Activated T-cell treated with anti-CD3 and anti-CD28 coated beads for 4 hours (primary cell): ENCODE data around the gene ZFHX3.
"Not testable (repeated sequence)": the region's sequence is repeated elsewhere in the genome, so short reads cannot be mapped to it uniquely, and the experiment has no call there.

Source experiments
- DNase-seq: peaks from one replicate; pipeline ENCODE4 v3.0.0-alpha.2; 2020

Gene ZFHX3, protein sequence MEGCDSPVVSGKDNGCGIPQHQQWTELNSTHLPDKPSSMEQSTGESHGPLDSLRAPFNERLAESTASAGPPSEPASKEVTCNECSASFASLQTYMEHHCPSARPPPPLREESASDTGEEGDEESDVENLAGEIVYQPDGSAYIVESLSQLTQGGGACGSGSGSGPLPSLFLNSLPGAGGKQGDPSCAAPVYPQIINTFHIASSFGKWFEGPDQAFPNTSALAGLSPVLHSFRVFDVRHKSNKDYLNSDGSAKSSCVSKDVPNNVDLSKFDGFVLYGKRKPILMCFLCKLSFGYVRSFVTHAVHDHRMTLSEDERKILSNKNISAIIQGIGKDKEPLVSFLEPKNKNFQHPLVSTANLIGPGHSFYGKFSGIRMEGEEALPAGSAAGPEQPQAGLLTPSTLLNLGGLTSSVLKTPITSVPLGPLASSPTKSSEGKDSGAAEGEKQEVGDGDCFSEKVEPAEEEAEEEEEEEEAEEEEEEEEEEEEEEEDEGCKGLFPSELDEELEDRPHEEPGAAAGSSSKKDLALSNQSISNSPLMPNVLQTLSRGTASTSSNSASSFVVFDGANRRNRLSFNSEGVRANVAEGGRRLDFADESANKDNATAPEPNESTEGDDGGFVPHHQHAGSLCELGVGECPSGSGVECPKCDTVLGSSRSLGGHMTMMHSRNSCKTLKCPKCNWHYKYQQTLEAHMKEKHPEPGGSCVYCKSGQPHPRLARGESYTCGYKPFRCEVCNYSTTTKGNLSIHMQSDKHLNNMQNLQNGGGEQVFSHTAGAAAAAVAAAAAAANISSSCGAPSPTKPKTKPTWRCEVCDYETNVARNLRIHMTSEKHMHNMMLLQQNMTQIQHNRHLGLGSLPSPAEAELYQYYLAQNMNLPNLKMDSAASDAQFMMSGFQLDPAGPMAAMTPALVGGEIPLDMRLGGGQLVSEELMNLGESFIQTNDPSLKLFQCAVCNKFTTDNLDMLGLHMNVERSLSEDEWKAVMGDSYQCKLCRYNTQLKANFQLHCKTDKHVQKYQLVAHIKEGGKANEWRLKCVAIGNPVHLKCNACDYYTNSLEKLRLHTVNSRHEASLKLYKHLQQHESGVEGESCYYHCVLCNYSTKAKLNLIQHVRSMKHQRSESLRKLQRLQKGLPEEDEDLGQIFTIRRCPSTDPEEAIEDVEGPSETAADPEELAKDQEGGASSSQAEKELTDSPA (N-terminal part only)

DNA sequence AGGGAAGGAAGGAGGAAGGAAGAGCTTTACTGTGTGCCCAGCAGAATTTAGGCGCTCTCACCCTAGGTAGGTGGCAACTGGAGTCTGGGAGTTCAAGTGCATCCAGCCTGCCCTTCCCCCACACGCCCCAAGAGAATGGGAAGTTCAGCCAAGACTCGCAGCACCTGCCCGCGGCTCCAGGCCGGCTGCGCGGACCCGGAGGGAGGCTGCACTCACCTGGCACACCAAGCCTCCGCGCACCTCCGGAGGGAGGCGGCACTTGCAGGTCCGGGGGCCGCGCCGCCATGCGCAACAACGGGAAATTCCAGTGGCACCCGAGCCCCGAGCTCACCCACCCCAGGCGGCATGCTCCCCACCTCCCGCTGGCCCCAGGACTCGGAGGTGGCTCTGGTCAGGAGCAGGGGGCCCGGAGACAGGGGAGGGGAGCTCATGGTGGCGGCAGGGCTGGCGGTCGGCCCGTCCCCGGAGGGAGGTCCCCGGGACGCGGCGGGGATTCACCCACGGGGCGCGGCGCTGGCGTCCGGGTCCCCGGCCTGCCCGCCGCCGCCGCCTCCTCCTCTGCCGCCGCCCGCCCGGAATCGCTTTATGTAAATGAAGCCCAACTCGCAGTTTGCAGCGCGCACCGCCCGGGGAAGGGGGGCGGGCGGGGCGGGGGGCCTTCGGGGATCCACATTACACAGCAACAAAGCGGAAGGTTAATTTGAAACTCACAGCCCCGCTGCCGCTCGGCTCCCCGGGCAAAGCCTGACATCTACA is at the start of gene ZFHX3:
TSS of gene ZFHX3 (minus strand) at position 593 of the 756 bp plus-strand sequence. CDS start 87,983 bp downstream, outside the sequence.
- DNase-seq, result peak; percentile 3

DNA sequence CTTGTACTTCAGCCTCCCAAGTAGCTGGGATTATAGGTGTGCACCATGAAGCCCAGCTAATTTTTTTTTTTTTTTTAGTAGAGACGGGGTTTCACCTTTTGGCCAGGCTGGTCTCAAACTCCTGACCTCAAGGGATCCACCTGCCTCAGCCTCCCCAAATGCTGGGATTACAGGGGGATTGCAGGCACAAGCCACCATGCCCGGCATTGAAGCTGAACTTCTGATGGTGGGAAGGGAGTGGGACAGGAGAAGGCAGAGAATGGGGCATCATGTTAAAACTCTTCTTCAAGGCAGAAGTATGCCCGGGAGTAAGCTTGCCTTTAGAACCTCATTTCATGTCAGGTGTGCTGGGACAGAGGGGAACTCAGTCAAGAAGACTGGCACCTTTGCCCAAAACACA is 48.6 kb upstream of the ZFHX3 start:
- no peak for DNase-seq

DNA sequence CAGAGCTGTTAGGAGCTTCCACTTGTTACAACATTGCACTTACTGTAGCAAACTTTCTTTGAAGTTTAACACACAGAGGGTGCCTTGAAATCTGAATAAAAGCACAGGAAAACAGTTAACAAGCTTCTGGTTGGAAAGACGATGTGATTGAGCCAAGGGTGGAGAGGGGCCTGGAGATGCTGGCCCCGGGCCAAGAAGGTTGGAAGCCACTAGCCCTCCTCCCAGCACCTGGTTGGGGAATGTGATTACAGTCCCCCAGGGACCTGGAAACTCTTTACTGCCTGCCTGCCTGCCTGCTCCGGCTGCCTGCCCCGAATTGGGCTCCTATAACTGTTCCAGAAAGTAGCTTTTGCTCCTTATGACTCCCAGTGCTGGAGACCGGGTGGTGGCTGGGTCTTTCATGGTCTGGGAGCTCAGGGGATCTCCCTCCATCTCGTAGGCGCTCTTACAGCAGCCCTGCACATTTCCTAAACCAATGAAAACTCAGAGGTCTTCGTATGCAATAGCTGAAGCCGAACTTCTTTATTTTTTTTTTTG is 48.0 kb upstream of the ZFHX3 start:
- no peak for DNase-seq

DNA sequence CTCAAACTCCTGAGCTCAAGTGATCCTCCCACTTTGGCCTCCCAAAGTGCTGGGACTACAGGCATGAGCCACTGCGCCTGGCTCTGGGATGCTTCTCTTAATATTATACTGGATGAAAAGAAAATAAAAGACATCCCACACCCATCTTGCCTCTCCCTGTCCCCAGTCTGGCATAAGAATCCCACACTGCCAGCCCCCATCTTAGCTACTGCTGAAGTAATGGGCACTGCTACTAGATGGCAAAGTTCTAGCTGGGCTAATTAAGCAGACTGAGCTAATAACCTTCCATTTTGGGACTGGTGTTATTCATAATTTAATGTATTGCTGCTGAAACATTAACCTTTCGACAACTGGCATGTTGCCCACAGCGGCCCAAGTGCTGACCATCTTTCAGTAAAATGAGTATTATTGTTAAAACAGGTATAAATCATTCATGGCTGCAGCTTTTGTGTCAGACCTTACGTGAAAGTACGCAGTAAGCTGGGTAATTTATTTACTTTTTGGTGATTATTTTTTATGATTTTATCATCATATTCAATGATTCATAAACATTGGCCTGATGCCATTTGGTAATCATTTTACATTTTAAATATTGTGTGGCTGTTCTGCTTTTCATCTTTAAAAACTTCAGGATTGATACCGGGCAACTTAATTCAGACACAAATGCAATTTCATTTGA is 47.4 kb upstream of the ZFHX3 start:
- no peak for DNase-seq

DNA sequence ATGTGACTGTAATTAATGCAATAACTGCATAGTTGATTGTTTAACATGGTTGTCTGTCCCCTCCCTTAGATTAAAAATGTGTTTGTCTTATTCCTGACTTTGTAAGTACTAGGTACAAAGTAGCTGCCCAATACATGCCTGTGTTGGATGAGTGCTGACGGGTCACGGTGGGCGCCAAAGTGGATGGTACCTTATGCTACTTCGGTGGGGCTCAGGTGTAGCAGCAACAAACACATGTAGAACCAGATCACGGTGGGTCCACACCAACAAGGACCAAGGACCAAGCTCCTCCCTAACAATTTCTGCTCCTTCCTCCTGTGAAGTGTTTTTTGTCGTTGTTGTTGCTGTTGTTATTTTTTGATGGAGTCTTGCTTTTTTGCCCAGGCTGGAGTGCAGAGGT is 46.4 kb upstream of the ZFHX3 start:
- DNase-seq, result no peak

DNA sequence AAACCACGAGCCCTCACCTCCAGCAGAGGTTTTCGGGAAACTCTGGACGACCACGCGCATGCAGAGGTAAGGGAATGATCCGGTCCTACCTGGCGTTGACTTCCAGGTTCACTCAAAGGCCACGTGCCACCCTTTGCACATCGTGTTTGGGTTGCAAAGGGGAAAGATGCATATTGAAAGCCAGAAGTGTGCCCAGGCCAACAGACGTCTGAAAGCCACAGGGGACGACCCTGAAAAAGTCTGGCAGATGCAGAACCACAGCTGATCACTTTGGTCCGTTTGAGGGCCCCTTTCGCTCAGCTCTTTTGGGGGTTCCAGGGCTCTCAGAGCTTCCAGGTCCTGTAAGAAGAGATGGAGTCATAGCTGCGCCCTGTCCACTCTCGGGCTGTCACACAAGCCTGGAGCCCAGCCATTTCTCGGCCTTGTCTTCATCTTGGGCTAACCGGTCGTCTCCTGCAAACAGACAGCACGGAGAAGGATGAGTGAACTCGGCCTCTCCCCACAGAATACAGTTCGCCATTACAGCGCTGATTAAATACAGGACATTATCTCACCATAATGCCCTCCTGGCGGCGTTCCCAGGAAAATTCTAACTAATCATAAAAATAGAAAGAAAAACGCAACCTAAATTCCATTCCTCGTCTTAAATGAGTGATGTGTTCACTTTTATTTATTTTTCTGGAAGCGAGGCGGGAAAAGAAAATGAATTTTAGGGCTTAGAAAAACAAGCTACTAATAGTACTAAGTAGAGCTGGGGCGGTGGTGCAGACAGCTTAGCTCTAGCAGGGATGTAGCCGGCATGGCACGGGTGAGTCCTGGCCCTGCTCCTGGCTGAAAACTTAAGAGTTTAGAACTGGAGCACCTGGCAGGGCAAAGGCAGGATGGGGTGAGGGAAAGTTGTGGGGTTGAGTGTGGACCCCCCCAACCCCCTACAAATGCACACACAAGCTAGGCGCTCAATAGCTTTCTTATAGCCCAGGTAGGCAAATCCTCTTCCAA is 45.5 kb upstream of the ZFHX3 start:
- no peak for DNase-seq

DNA sequence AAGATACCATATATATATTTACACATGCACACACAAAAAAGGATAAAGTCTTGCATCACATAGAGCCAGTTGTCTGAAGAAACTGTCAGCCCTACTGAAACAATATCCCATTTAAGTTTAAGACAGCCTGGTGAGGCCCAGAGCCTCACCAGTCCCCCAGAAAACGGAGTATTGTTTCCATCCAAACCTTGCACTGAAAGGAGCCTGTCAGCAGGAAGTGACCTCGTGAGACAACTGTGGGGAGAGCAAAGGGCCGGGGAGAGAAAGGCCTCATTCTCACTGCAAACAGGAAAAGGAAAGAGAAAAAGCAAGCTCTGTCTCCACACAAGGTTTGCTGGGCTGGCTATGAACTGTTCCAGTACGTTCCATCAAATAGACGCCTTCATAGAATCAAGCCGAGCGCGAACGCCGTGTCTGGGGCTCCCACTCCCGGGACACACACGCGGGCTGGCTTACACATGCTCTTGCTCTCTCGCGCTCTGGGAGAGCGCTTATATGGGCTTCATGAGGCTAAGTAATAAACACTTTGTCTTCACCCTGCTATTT is 44.4 kb upstream of the ZFHX3 start:
- DNase-seq, result no peak

DNA sequence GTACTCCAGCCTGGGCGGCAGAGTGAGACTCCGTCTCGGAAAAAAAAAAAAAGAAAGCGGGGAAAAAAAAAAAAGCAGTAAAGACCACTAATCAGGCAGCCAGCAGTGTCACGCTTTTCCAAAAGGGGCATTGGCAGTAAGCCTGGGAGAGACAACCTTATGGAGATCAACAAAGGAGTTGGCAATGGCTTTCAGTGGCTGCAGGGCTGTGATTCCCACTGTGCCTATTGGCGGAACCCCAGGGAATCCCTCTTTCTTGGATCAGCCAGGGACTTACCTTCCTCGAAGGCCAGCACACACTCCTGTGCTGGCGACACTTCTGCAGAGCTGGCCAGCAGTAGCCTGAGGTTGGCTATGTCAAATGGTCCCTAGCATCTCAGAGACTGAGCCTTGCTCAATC is 43.2 kb upstream of the ZFHX3 start:
- no peak for DNase-seq

DNA sequence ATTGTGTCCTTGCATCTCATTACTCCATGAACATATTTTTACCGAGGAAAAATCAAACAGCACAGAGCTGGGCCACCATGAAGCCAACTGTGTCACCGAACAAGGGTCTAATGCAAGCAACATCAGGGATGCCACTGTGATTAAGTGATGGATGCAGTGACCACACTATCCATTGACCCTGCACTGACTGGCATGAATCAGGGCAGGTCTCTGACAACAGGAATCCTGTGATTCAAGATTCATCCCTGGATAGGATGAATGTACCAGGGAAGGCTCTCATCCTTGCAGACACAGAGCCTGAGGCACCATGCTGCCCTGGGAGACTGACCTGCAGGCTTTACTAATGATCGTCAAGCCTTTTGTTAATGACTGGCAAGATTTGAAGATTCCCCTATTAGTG is 41.5 kb upstream of the ZFHX3 start:
- no peak for DNase-seq

DNA sequence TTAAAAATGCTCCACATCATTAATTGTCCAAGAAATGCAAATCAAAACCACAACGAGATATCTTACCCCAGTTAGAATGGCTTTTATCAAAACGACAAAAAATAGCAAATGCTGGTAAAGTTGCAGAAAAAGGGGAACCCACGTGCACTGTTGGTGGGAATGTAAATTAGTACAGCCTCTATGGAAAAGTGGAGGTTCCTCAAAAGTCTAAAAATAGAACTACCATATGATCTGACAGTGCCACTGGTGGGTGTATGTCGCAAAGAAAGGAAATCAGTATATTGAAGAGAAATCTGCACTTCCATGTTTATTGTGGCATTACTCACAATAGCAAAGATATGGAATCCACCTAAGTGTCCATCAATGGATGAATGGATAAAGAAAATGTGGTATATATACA is 38.2 kb upstream of the ZFHX3 start:
- no peak for DNase-seq

DNA sequence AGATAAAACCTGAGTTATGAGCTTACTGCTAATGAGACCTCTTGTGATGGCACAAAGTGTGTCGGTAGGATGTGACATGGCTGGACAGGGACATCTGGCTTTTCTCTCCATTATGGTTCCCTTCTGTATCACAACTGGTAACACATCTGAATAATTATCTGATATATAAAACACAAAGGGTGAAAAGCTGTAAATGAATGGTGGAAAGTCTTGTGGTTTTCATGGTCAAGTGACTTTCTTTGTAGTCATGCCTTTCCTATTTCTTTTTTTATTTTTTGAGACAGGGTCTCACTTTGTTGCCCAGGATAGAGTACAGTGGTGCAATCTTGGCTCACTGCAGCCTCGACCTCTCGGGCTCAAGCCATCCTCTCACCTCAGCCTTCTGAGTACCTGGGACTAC is 35.3 kb upstream of the ZFHX3 start:
- no peak for DNase-seq

DNA sequence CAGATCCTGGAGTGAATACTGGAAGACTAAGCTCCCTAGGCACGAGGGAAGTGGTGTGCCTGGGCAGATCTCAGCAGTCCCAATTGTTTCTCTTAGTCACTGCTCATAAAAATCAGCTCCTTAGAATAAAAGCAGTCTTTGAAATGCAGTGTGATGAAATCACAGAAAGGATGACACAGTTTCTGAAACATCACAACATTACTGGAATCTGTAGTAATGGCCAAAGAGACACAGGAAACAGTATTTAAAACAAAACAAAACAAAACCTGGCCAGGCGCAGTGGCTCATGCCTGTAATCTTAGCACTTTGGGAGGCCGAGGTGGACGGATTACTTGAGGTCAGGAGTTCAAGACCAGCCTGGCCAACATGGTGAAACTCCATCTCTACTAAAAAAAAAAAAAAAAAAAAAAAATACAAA is 34.7 kb upstream of the ZFHX3 start:
- not testable (repeated sequence) for DNase-seq

DNA sequence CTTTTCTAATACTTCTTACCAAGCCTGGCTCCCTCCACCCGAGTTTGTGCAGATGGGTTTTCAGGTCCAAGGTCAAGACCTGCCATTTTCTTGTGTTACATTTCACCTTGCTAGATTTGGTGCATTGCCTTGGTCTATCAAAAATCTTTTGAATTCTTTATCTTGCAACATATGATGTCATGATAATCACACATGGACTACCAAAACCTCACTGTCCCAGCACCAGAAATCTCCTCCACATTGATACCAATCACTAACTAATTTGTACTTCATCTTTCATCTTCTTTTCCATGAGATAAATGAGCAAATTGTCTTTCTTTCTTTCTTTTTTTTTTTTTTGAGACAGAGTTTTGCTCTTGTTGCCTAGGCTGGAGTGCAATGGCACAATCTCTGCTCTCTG is 33.0 kb upstream of the ZFHX3 start:
- no peak for DNase-seq

DNA sequence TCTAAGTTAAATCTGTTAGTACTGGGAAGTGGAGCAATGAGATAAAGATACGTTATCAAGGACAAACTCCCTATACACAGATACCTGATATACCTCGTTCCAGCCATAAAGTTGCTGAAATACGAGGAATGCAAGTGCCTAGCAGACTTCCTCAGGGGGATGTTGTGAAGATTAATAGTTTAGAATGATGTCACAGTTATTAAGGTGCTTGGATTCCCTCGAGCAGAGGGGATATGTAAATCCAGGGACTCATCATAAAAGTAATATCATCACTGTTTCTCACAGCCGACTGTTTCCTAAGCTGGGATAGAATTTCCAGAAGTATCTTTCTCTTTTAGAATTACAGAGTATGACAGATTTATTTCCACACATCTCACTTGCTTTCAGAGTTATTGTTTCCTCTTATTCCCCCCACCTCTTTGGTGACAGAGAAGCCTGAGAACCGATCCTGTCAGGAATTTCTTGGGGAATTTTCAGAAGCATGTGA is 28.4 kb upstream of the ZFHX3 start:
- no peak for DNase-seq

DNA sequence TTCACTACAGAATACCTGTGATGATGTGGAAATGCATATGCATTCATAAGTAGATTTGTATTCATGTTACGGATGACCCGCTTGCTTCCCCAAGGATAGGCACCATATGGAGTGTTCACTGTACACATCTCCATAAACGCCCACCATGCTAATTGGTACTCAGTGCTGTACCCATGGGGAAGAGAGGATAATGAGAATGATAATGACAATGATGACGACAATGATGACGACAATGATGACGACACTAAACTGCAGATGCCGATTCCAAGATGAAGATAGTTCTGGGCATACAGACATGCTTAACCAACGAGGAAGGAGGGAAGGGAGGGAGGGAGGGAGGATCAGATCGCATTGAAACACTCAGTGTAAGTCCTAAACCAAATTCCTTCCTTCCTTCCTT is 26.5 kb upstream of the ZFHX3 start:
- no peak for DNase-seq

DNA sequence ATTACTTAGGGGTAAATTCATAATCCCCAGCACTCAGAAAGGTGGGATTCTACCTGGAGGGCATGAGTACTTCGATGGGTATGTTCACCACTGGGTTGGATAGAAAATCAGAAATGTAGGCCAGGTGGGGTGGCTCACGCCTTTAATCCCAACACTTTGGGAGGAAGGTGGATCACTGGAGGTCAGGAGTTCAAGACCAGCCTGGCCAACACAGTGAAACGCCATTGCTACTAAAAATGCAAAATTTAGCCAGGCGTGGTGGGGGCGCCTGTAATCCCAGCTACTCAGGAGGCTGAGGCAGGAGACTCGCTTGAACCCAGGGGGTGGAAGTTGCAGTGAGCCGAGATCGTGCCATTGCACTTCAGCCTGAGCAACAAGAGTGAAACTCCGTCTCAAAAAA is 24.1 kb upstream of the ZFHX3 start:
- not testable (repeated sequence) for DNase-seq

DNA sequence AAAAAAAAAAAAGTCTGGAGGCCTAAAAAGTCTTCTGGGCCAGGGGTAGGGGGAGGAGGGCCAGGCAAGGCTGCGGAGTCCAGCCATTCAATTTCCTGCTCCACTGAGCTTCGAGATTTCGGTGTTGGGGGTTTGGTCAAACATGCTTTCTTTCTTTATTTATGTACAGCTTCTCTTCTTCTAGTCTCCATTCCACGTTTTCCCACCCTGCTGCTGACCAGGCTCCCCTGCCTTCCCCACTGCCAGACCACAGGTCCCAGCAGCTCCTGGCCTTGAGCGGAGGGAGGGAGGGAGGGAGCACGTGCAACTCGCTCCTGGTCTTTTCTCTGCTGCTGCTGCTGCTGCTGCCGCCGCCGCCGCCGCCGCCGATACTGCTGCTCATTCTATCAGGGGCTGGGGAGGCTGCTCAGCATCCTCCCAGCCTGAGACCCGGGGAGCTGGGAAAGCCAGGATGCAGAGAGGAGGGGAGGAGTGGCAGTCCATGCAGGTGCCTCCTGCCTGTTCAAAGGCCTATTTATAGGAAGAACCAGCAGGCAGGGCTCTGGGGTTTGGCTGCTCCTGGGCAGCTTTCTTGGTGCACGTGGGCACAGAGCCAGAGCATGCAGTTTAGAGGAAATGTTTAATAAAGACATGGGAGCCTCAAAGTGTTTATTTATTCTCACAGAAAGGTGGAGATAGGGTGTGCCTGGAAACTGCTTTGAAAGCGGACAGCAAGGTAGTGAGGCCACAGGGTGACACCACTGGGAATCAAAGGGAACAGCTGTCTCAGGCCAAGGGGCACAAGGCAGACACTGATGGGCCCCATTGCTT is 23.4 kb upstream of the ZFHX3 start:
- DNase-seq, result no peak

DNA sequence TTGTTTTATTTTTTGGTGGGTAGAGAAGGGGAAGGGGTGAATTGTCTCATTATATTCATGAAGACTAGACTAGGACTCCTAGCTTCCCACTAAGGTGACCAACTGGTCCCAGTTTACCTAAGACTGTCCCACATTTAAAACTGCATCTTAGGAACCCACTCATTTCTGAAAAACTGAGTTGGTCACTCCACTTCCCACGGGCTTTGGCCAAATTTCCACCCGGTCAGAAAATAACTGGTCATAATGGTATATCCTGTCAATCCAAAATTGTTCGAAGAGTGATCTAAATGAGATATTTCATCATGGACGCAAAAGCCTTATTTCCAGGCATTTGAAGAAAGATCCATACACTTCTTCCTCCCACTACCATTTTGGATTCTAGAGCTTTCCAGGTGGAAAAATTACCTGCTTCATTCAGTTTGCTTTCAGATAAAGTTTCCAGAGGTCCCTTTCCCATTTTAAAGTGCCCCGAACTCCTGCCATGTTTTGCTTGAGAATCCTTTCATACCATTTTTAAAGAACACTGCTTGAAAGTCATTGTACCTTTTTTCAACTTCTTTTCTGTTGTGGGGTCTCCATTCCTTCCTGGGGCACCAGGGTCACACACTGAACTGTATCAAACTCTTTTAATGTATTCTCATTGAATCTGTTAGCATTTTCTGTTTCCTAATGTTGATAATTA is 21.8 kb upstream of the ZFHX3 start:
- DNase-seq, result no peak
